ENCODE data around the gene ADGRD1.

ADGRD1 gene

GRCh38 chr12:130920723-130921381 is 32.9 kb upstream of the ADGRD1 start:
- Histone ChIP-seq H3K27me3 (ENCODE audit: insufficient read depth, low read length, poor library complexity) (peaks cover 2% of the 10 kb centered on the region), H3K36me3 (ENCODE audit: insufficient read depth, low read length) (no peaks in the 10 kb centered on the region), H3K4me3 (ENCODE audit: low read depth in 1 of 2, low read length in 2 of 2) (no peak overlapping the region), H3K79me2 (ENCODE audit: insufficient read depth, low read length) (no peaks in the 10 kb centered on the region), H3K27ac (ENCODE audit: low read length) (no peak overlapping the region), H3K9me3 (ENCODE audit: insufficient read depth, low read length, severe bottlenecking) (no peaks in the 10 kb centered on the region), H2AFZ (ENCODE audit: low read depth, low read length) (no peak overlapping the region), H3K4me1 (ENCODE audit: insufficient read depth, low read length) (no peaks in the 10 kb centered on the region), H3K4me2 (ENCODE audit: insufficient read depth, low read length) (no peak overlapping the region), H4K20me1 (ENCODE audit: insufficient read depth, low read length) (no peaks in the 10 kb centered on the region), H3K9ac (ENCODE audit: low read depth, low read length) (no peak overlapping the region)
- no peak for TF ChIP-seq EZH2 (IDR thresholded peaks at IDR 0.05; ENCODE audit: borderline replicate concordance, low read depth, low read length, severe bottlenecking)
- TF ChIP-seq, protein P1, sequence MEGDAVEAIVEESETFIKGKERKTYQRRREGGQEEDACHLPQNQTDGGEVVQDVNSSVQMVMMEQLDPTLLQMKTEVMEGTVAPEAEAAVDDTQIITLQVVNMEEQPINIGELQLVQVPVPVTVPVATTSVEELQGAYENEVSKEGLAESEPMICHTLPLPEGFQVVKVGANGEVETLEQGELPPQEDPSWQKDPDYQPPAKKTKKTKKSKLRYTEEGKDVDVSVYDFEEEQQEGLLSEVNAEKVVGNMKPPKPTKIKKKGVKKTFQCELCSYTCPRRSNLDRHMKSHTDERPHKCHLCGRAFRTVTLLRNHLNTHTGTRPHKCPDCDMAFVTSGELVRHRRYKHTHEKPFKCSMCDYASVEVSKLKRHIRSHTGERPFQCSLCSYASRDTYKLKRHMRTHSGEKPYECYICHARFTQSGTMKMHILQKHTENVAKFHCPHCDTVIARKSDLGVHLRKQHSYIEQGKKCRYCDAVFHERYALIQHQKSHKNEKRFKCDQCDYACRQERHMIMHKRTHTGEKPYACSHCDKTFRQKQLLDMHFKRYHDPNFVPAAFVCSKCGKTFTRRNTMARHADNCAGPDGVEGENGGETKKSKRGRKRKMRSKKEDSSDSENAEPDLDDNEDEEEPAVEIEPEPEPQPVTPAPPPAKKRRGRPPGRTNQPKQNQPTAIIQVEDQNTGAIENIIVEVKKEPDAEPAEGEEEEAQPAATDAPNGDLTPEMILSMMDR (IDR thresholded peaks at IDR 0.05; ENCODE audit: borderline replicate concordance, extremely low read depth, low read length, poor library complexity, severe bottlenecking), result no peak
- ATAC-seq (ENCODE audit: insufficient read depth, low read depth) (no peak), DNase-seq (no peak)

DNA sequence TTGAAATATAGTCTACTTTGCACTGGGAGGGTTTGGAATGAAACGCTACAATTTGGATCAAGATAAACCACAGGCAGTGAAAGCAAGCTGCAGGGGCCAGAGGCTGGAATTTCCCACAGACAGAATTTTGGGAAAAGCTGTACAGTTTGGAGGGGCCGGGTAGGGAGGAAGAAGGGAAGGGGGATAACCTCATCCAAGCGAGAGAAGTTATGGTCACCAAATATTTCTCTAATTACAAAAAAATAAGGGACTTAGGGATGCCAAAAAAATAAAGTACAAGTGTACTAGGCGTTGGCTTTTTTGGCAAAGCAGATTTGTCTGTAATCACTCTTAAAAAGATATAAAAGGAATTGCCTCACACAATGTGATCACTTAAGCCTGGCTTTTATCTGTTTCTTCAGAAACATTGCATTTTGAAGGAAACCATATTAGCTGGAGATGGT is 31.2 kb upstream of the ADGRD1 start:
- ATAC-seq (ENCODE audit: insufficient read depth, low read depth) (no peak), DNase-seq (no peak)
- Histone ChIP-seq H3K36me3 (ENCODE audit: insufficient read depth, low read length) (no peaks in the 10 kb centered on the region), H3K4me1 (ENCODE audit: insufficient read depth, low read length) (no peaks in the 10 kb centered on the region), H3K27me3 (ENCODE audit: insufficient read depth, low read length, poor library complexity) (peaks cover 2% of the 10 kb centered on the region), H2AFZ (ENCODE audit: low read depth, low read length) (no peak overlapping the region), H3K4me2 (ENCODE audit: insufficient read depth, low read length) (no peak overlapping the region), H3K9me3 (ENCODE audit: insufficient read depth, low read length, severe bottlenecking) (no peaks in the 10 kb centered on the region), H3K9ac (ENCODE audit: low read depth, low read length) (no peak overlapping the region), H3K4me3 (ENCODE audit: low read depth in 1 of 2, low read length in 2 of 2) (no peak overlapping the region), H3K79me2 (ENCODE audit: insufficient read depth, low read length) (no peaks in the 10 kb centered on the region), H4K20me1 (ENCODE audit: insufficient read depth, low read length) (no peaks in the 10 kb centered on the region), H3K27ac (ENCODE audit: low read length) (no peak overlapping the region)
- no peak for TF ChIP-seq EZH2 (IDR thresholded peaks at IDR 0.05; ENCODE audit: borderline replicate concordance, low read depth, low read length, severe bottlenecking)
- TF ChIP-seq, protein P1 (IDR thresholded peaks at IDR 0.05; ENCODE audit: borderline replicate concordance, extremely low read depth, low read length, poor library complexity, severe bottlenecking), result no peak

DNA sequence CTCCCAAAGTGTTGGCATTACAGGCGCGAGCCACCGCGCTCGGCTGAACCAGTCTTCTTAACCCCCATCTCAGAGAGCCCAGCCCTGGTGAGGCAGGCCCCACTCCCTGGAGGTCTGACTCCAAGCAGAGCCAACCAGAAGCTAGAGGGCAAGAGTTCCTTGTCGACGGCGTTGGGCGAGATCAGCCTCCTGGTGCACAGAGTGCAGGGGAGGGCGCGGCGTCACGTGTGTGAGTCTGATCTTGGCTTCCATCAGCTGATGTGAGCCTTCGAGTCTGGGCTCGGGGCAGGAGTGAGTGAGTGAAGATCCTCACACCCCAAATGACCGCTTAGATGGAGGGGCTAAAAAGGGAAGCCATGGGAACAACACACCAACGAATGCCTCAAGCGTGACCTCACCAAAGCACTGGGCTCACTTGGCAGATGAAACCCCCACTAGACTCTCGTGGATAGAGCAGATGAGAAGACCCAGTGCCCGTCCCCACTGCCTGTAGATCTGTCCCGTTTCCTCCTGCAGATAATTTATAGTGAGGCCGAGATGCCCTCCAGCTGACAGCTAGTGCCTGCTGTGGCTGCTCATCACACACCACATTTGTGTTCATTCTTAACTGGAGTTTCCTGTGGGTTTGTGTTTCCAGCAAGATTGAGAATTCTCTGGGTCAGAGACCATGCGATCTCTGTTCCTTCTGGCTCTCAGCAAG is 28.6 kb upstream of the ADGRD1 start:
- Histone ChIP-seq H3K4me2 (ENCODE audit: insufficient read depth, low read length) (no peak overlapping the region), H2AFZ (ENCODE audit: low read depth, low read length) (no peak overlapping the region), H3K4me1 (ENCODE audit: insufficient read depth, low read length) (no peaks in the 10 kb centered on the region), H3K27ac (ENCODE audit: low read length) (no peak overlapping the region), H3K4me3 (ENCODE audit: low read depth in 1 of 2, low read length in 2 of 2) (no peak overlapping the region), H3K36me3 (ENCODE audit: insufficient read depth, low read length) (no peaks in the 10 kb centered on the region), H3K9ac (ENCODE audit: low read depth, low read length) (no peak overlapping the region), H3K79me2 (ENCODE audit: insufficient read depth, low read length) (no peaks in the 10 kb centered on the region), H3K9me3 (ENCODE audit: insufficient read depth, low read length, severe bottlenecking) (no peaks in the 10 kb centered on the region), H4K20me1 (ENCODE audit: insufficient read depth, low read length) (no peaks in the 10 kb centered on the region), H3K27me3 (ENCODE audit: insufficient read depth, low read length, poor library complexity) (peaks cover 11% of the 10 kb centered on the region)
- no peak for DNase-seq
- no peak for ATAC-seq (ENCODE audit: insufficient read depth, low read depth)
- TF ChIP-seq, protein P1 (IDR thresholded peaks at IDR 0.05; ENCODE audit: borderline replicate concordance, extremely low read depth, low read length, poor library complexity, severe bottlenecking), result no peak
- no peak for TF ChIP-seq EZH2 (IDR thresholded peaks at IDR 0.05; ENCODE audit: borderline replicate concordance, low read depth, low read length, severe bottlenecking)

Data from DND-41 (cell line).